RWPE2 (cell line): ENCODE results near the gene MEF2C.

Source experiments
- ATAC-seq: fragments of 200-7000 bp; cut with Tn5 transposase; 3 replicates; pipeline ENCODE4 v1.9.1; 2021; ENCODE audit warnings: low read depth
- DNase-seq: peaks from one replicate; pipeline ENCODE4 v3.0.0-alpha.2; 2020; ENCODE audit warnings: low spot score
- H3K27ac ChIP-seq: fragments of 450-650 bp; 2 replicates; pipeline ENCODE4 v1.5.1; 2017; ENCODE audit warnings: mild to moderate bottlenecking; ENCODE audit not compliant: poor library complexity, severe bottlenecking
- H3K27me3 ChIP-seq: fragments of 250-450 bp; sonication (Bioruptor Pico); 2 replicates; pipeline ENCODE4 v1.5.1; 2021; ENCODE audit warnings: mild to moderate bottlenecking, moderate library complexity; ENCODE audit not compliant: insufficient read depth, poor library complexity, severe bottlenecking
- H3K36me3 ChIP-seq: fragments of 250-450 bp; sonication (Bioruptor Pico); 2 replicates; pipeline ENCODE4 v1.5.1; 2020; ENCODE audit warnings: low read depth, mild to moderate bottlenecking, moderate library complexity
- H3K4me1 ChIP-seq: fragments of 250-450 bp; sonication (Bioruptor Pico); 2 replicates; pipeline ENCODE4 v1.5.1; 2021; ENCODE audit warnings: mild to moderate bottlenecking, moderate library complexity; ENCODE audit not compliant: insufficient read depth, poor library complexity, severe bottlenecking
- H3K4me3 ChIP-seq: fragments of 250-450 bp; sonication (Bioruptor Pico); 2 replicates; pipeline ENCODE4 v1.5.1; 2021; ENCODE audit warnings: mild to moderate bottlenecking, moderate library complexity; ENCODE audit not compliant: severe bottlenecking
- H3K9me3 ChIP-seq: fragments of 250-450 bp; sonication (Bioruptor Pico); 2 replicates; pipeline ENCODE4 v1.5.1; 2021; ENCODE audit warnings: mild to moderate bottlenecking, moderate library complexity; ENCODE audit not compliant: severe bottlenecking
- CTCF ChIP-seq: fragments of 450-650 bp; IDR thresholded peaks from one replicate; pipeline ENCODE4 v1.5.1; 2017; ENCODE audit warnings: mild to moderate bottlenecking, moderate library complexity; ENCODE audit not compliant: poor library complexity, severe bottlenecking

Gene MEF2C

GRCh38 chr5:88683506-88684135 lies 199.4 kb downstream of the MEF2C start:
- no peak for DNase-seq
- Histone ChIP-seq H3K4me1 (no peaks in the 10 kb centered on the region), H3K36me3 (no peaks in the 10 kb centered on the region), H3K27me3 (peaks cover 100% of the 10 kb centered on the region), H3K27ac (no peak overlapping the region), H3K4me3 (no peak overlapping the region), H3K9me3 (no peaks in the 10 kb centered on the region)
- peak; percentile 9; the same call in 1 of the 3 replicates for ATAC-seq
- TF ChIP-seq CTCF, result no peak

GRCh38 chr5:88682881-88683361 lies 200.1 kb downstream of the MEF2C start:
- TF ChIP-seq CTCF, result no peak
- peaks cover 99% of the 10 kb centered on the region for H3K27me3 ChIP-seq

GRCh38 chr5:88682131-88682530 lies 200.9 kb downstream of the MEF2C start:
- no peak for DNase-seq
- no peak for TF ChIP-seq CTCF
- no peak overlapping the region for H3K4me3 ChIP-seq
- H3K36me3 ChIP-seq, result no peaks in the 10 kb centered on the region
- peaks cover 99% of the 10 kb centered on the region for H3K27me3 ChIP-seq
- H3K9me3 ChIP-seq, result no peaks in the 10 kb centered on the region
- no peaks in the 10 kb centered on the region for H3K4me1 ChIP-seq
- H3K27ac ChIP-seq, result no peak overlapping the region
- no peak for ATAC-seq

More at GRCh38 chr5:88682881-88683361, 200.1 kb downstream of the MEF2C start:
- Histone ChIP-seq H3K36me3 (no peaks in the 10 kb centered on the region), H3K4me3 (no peak overlapping the region), H3K9me3 (no peaks in the 10 kb centered on the region), H3K4me1 (no peaks in the 10 kb centered on the region), H3K27ac (no peak overlapping the region)
- ATAC-seq (no peak), DNase-seq (no peak)

- Histone ChIP-seq H3K36me3 (no peaks in the 10 kb centered on the region), H3K4me1 (no peaks in the 10 kb centered on the region), H3K27ac (no peak overlapping the region), H3K27me3 (peaks cover 99% of the 10 kb centered on the region), H3K9me3 (no peaks in the 10 kb centered on the region), H3K4me3 (no peak overlapping the region)
- ATAC-seq (no peak), DNase-seq (no peak)
- TF ChIP-seq CTCF, result no peak
Measured at GRCh38 chr5:88681211-88681803, 201.7 kb downstream of the MEF2C start.
